ENCODE results near the gene PARD3. TPM values are rescaled to one million over a fixed set of nuclear protein-coding genes. Genes with fewer than 3 reads are reported as not detected.

Gene PARD3
- total RNA-seq, 4 donors from 2014 or later, result 115 to 226 (median 141) TPM

DNA sequence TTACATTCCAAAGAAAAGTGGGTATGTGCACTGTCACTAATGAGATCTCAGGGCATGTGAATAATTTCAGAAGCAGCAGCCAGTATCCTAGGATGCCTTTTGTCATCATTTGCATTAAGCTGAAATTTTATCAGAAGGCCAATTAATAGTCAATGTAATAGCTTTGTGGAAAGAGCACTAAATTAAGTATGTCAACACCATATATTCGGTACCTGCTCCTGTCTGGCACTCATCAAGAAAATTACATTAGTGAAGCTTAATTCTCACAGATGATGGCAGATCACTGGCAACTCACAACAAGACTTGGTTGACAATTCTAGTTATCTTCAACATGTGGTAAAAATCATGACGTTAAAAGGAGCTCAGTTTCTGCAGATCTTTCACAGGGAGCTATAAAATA is 271.4 kb downstream of the PARD3 start:
- Histone ChIP-seq H3K4me3 (no peak overlapping the region), H3K36me3 (no peaks in the 10 kb centered on the region), H3K4me1 (peaks cover 6% of the 10 kb centered on the region), H3K27ac (no peak overlapping the region), H3K9me3 (no peaks in the 10 kb centered on the region), H3K27me3 (no peaks in the 10 kb centered on the region)
- DNase-seq (ENCODE audit: low spot score in 2 of 2), result no peak
- 68% methylated on average over 2 of the region's 2 CpGs for WGBS
- TF ChIP-seq EP300 (IDR thresholded peaks at IDR 0.05) (no peak), POLR2A (IDR thresholded peaks at IDR 0.05) (no peak)
- TF ChIP-seq, protein P1, sequence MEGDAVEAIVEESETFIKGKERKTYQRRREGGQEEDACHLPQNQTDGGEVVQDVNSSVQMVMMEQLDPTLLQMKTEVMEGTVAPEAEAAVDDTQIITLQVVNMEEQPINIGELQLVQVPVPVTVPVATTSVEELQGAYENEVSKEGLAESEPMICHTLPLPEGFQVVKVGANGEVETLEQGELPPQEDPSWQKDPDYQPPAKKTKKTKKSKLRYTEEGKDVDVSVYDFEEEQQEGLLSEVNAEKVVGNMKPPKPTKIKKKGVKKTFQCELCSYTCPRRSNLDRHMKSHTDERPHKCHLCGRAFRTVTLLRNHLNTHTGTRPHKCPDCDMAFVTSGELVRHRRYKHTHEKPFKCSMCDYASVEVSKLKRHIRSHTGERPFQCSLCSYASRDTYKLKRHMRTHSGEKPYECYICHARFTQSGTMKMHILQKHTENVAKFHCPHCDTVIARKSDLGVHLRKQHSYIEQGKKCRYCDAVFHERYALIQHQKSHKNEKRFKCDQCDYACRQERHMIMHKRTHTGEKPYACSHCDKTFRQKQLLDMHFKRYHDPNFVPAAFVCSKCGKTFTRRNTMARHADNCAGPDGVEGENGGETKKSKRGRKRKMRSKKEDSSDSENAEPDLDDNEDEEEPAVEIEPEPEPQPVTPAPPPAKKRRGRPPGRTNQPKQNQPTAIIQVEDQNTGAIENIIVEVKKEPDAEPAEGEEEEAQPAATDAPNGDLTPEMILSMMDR (IDR thresholded peaks at IDR 0.05), result no peak

DNA sequence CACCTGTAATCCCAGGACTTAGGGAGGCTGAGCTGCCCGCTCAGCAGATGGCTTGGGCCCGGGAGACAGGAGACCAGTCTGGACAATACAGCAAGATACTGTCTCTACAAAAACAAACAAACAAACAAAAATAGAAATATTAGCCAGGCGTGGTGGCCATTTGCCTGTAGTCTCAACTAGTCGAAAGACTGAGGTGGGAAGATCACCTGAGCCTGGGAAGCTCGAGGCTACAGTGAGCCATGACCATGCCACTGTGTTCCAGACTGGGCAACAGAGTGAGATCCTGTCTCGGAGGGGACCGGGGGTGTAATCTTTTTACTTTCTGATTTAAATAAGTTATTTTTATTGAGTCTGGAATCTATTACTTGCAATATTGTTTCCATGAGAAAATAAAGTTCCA is 274.6 kb downstream of the PARD3 start:
- peaks cover 19% of the 10 kb centered on the region for H3K4me1 ChIP-seq
- H3K9me3 ChIP-seq, result no peaks in the 10 kb centered on the region
- H3K36me3 ChIP-seq, result no peaks in the 10 kb centered on the region
- TF ChIP-seq POLR2AphosphoS5 (IDR thresholded peaks at IDR 0.05), result no peak
- TF ChIP-seq, protein P1 (IDR thresholded peaks at IDR 0.05), result no peak
- TF ChIP-seq EP300 (IDR thresholded peaks at IDR 0.05), result no peak
- TF ChIP-seq POLR2A (IDR thresholded peaks at IDR 0.05), result no peak
- WGBS, result 91% methylated on average over 7 of the region's 7 CpGs
- no peak overlapping the region for H3K4me3 ChIP-seq
- DNase-seq (ENCODE audit: low spot score in 2 of 2), result no peak
- H3K27ac ChIP-seq, result no peak overlapping the region
- H3K27me3 ChIP-seq, result no peaks in the 10 kb centered on the region

DNA sequence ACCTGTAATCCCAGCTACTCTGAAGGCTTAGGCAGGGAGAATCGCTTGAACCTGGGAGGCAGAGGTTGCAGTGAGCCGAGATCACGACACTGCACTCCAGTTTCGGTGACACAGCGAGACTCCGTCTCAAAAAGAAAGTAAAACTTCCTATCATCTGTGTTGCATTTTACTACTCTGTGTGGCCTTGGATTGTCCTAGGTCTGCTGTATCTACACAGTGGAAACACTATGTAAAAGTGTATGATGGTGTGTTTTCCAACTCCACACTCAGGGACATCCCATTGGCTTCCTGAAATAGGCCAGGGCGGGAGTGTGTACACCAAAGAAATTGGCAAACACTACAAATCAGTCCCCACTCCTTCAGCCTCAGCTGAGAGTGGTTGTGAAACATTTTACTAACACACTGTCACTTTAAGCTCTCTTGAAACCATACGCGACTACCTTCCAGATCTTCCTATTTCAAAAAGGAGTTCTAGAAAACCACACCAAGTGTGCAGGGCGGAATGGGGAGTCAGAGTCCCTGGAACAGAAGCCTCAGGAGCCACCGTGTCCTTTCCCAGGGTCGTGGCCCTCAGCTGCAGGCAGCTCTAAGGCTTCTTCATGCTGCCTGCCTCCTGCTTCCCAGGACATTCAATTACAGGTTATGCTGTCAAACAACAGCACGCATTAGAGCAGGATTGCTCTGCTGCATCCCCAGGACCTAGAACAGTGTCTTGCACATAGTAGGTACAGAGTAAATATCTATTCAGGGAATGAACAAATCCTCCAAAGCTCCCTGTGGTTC is 275.4 kb downstream of the PARD3 start:
- DNase-seq (ENCODE audit: low spot score in 2 of 2), result no peak
- Histone ChIP-seq H3K27ac (peak overlapping the region; percentile 44), H3K4me3 (peak overlapping the region; percentile 33), H3K36me3 (no peaks in the 10 kb centered on the region), H3K9me3 (no peaks in the 10 kb centered on the region), H3K4me1 (peaks cover 19% of the 10 kb centered on the region), H3K27me3 (no peaks in the 10 kb centered on the region)
- TF ChIP-seq, protein P1 (IDR thresholded peaks at IDR 0.05), result no peak
- TF ChIP-seq EP300 (IDR thresholded peaks at IDR 0.05) (no peak), POLR2AphosphoS5 (IDR thresholded peaks at IDR 0.05) (no peak), POLR2A (IDR thresholded peaks at IDR 0.05) (no peak)
- WGBS, result 75% methylated on average over 13 of the region's 13 CpGs

DNA sequence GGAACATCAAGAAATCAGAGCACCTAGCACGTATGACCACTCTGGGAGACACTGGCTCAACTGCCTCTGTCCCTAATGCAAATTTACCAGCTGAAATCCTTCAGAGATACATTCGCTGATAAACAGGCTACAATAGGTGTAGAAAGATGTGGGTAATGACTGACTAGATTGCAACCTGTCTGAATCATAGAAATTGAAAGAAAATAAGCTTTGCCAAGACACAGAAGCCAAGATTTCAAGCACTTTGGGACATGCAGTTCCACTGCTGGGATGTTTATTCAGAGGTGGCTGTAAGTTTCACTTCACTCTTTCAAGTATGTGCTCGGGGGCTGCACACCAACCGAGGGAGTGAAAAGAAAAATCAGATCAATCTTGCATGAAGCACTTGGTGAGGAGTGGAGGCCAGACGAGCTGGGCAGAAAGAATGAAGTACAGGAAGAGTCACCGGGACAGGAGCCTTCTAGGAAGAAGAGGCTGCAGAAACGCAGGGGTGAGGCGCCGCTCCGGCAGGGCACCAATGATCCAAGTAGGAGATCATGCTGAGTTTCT is 276.7 kb downstream of the PARD3 start:
- DNase-seq (ENCODE audit: low spot score in 2 of 2), result no peak
- H3K27ac ChIP-seq, result no peak overlapping the region
- peaks cover 19% of the 10 kb centered on the region for H3K4me1 ChIP-seq
- no peaks in the 10 kb centered on the region for H3K9me3 ChIP-seq
- no peaks in the 10 kb centered on the region for H3K36me3 ChIP-seq
- no peak for TF ChIP-seq EP300 (IDR thresholded peaks at IDR 0.05)
- TF ChIP-seq, protein P1 (IDR thresholded peaks at IDR 0.05), result no peak
- no peak for TF ChIP-seq POLR2A (IDR thresholded peaks at IDR 0.05)
- no peak for TF ChIP-seq POLR2AphosphoS5 (IDR thresholded peaks at IDR 0.05)
- no peaks in the 10 kb centered on the region for H3K27me3 ChIP-seq
- 70% methylated on average over 10 of the region's 10 CpGs for WGBS
- H3K4me3 ChIP-seq, result no peak overlapping the region

DNA sequence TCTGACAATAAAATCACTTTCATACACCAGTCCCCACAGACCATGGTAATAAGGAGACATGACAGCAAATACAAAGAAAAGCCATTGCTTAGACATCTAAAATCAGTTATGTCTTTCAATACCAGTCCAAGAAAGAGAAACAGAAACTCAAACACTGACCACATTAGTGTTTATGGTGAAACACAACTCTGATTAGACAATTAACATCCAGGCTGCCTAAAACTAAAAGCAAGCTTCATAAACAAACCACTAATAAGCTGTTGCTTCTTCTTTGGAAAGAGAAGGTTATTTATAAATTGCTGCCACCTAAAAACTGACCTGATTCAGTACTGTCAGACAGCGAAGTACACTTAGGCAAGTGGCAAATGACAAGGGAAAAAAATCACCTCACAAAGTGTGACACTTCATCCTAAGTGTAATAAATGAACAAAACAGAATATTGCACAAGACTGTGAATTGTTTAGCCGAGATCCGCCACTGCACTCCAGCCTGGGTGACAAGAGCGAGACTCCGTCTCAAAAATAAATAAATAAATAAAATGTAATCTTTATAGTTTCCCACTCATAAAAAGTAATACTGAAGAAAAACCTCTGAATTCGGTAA is 277.4 kb downstream of the PARD3 start:
- H3K4me3 ChIP-seq, result no peak overlapping the region
- DNase-seq (ENCODE audit: low spot score in 2 of 2), result no peak
- H3K27ac ChIP-seq, result no peak overlapping the region
- no peaks in the 10 kb centered on the region for H3K9me3 ChIP-seq
- no peaks in the 10 kb centered on the region for H3K27me3 ChIP-seq
- H3K36me3 ChIP-seq, result no peaks in the 10 kb centered on the region
- TF ChIP-seq, protein P1 (IDR thresholded peaks at IDR 0.05), result no peak
- no peak for TF ChIP-seq EP300 (IDR thresholded peaks at IDR 0.05)
- TF ChIP-seq POLR2AphosphoS5 (IDR thresholded peaks at IDR 0.05), result no peak
- WGBS, result 88% methylated on average over 6 of the region's 6 CpGs
- peaks cover 19% of the 10 kb centered on the region for H3K4me1 ChIP-seq
